Measurements from ENCODE around the gene EHMT1.

EHMT1 gene

GRCh38 chr9:137771580-137771979, 152.8 kb downstream of the EHMT1 start:
- no peaks in the 10 kb centered on the region for H4K20me1 ChIP-seq (ENCODE audit: low read depth, low read length)
- TF ChIP-seq EZH2phosphoT487 (conservative IDR thresholded peaks at IDR 0.05; ENCODE audit: low read length): no peak
- no peak for TF ChIP-seq CTCF (IDR thresholded peaks at IDR 0.05; ENCODE audit: insufficient read depth, low read length, poor library complexity, severe bottlenecking)
- H3K36me3 ChIP-seq (ENCODE audit: low read length): peaks cover 10% of the 10 kb centered on the region; the same call in 1 of the 2 replicates

DNA sequence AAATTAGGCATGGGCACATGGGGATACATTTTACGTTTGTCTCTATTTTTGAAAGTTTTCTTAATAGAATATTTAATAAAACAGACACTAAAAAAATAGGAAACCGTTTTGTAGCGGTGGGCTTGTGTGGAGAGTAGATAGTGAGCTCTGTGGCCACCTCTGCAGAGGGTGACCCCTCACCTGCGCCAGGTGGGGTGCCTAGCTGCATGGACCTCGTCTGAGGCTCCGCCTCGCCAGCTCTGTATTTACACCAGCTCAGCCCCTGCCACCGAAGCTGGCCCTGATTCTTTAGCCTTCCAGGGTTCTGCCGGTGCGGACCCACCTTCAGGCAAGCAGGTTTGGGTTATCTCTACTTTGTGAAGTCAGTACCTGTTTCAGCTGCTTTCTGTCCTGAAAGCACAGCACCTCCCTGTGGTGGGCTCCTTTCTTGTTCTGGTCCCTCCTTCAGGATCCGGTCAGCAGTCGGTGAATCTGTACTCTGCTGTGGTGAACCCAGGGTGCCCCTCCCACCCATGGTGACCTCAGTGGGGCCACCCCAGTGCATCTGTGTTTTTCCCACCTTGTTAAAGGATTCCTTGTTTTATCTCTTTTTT, 153.6 kb downstream of the EHMT1 start:
- H3K9me3 ChIP-seq (ENCODE audit: insufficient read depth, low read length): no peaks in the 10 kb centered on the region
- TF ChIP-seq CTCF (IDR thresholded peaks at IDR 0.05; ENCODE audit: insufficient read depth, low read length, poor library complexity, severe bottlenecking) (no peak), EZH2phosphoT487 (conservative IDR thresholded peaks at IDR 0.05; ENCODE audit: low read length) (no peak)
- no peaks in the 10 kb centered on the region for H3K27me3 ChIP-seq (ENCODE audit: low read length)
- no peak overlapping the region for H3K4me3 ChIP-seq (ENCODE audit: insufficient read depth, low read length, poor library complexity, severe bottlenecking)
- peaks cover 10% of the 10 kb centered on the region; the same call in 1 of the 2 replicates for H3K36me3 ChIP-seq (ENCODE audit: low read length)
- no peaks in the 10 kb centered on the region for H4K20me1 ChIP-seq (ENCODE audit: low read depth, low read length)
- no peak overlapping the region for H3K27ac ChIP-seq (ENCODE audit: low read depth, low read length)
- peaks cover 6% of the 10 kb centered on the region; the same call in 1 of the 2 replicates for H3K79me2 ChIP-seq (ENCODE audit: insufficient read depth, low read length)
- H3K4me2 ChIP-seq (ENCODE audit: low read depth, low read length, poor library complexity, severe bottlenecking): no peak overlapping the region
- H3F3A ChIP-seq (ENCODE audit: insufficient read depth): no peaks in the 10 kb centered on the region; the same call in 1 of the 2 replicates
- H3K9me2 ChIP-seq (replicated peaks; ENCODE audit: insufficient read depth, low read length): no peaks in the 10 kb centered on the region
- no peak overlapping the region for H3K9ac ChIP-seq (ENCODE audit: low read length)
- no peak overlapping the region for H2AFZ ChIP-seq (ENCODE audit: low read depth, low read length, severe bottlenecking)

More at GRCh38 chr9:137771580-137771979, 152.8 kb downstream of the EHMT1 start:
- Histone ChIP-seq H3F3A (ENCODE audit: insufficient read depth) (no peaks in the 10 kb centered on the region; the same call in 1 of the 2 replicates), H3K9me2 (replicated peaks; ENCODE audit: insufficient read depth, low read length) (no peaks in the 10 kb centered on the region), H3K27me3 (ENCODE audit: low read length) (no peaks in the 10 kb centered on the region), H3K9me3 (ENCODE audit: insufficient read depth, low read length) (no peaks in the 10 kb centered on the region), H2AFZ (ENCODE audit: low read depth, low read length, severe bottlenecking) (no peak overlapping the region), H3K4me3 (ENCODE audit: insufficient read depth, low read length, poor library complexity, severe bottlenecking) (no peak overlapping the region), H3K79me2 (ENCODE audit: insufficient read depth, low read length) (peaks cover 6% of the 10 kb centered on the region; the same call in 1 of the 2 replicates), H3K27ac (ENCODE audit: low read depth, low read length) (no peak overlapping the region), H3K4me2 (ENCODE audit: low read depth, low read length, poor library complexity, severe bottlenecking) (no peak overlapping the region), H3K9ac (ENCODE audit: low read length) (no peak overlapping the region)

GRCh38 chr9:137774775-137775386, 156.1 kb downstream of the EHMT1 start:
- Histone ChIP-seq H3K79me2 (ENCODE audit: insufficient read depth, low read length) (peaks cover 6% of the 10 kb centered on the region; the same call in 1 of the 2 replicates), H3K27ac (ENCODE audit: low read depth, low read length) (no peak overlapping the region), H3K4me3 (ENCODE audit: insufficient read depth, low read length, poor library complexity, severe bottlenecking) (no peak overlapping the region), H3K27me3 (ENCODE audit: low read length) (no peaks in the 10 kb centered on the region), H3K9me2 (replicated peaks; ENCODE audit: insufficient read depth, low read length) (no peaks in the 10 kb centered on the region), H3K4me2 (ENCODE audit: low read depth, low read length, poor library complexity, severe bottlenecking) (no peak overlapping the region), H3K36me3 (ENCODE audit: low read length) (peaks cover 3% of the 10 kb centered on the region; the same call in 1 of the 2 replicates), H3F3A (ENCODE audit: insufficient read depth) (no peaks in the 10 kb centered on the region), H2AFZ (ENCODE audit: low read depth, low read length, severe bottlenecking) (no peak overlapping the region), H3K9ac (ENCODE audit: low read length) (no peak overlapping the region), H3K9me3 (ENCODE audit: insufficient read depth, low read length) (no peaks in the 10 kb centered on the region), H4K20me1 (ENCODE audit: low read depth, low read length) (no peaks in the 10 kb centered on the region)
- no peak for TF ChIP-seq EZH2phosphoT487 (conservative IDR thresholded peaks at IDR 0.05; ENCODE audit: low read length)
- no peak for TF ChIP-seq CTCF (IDR thresholded peaks at IDR 0.05; ENCODE audit: insufficient read depth, low read length, poor library complexity, severe bottlenecking)

Data from SU-DHL-6 (cell line).